Psoas muscle (tissue), 8 donors: Measurements from ENCODE around the gene TAMALIN. TPM values are rescaled to one million over a fixed set of nuclear protein-coding genes. Genes with fewer than 3 reads are reported as not detected.

Source experiments
- ATAC-seq, 4 donors: fragments of 200-7000 bp; cut with Tn5 transposase; one replicate each; pipeline ENCODE4 v1.9.1; 2020; ENCODE audit warnings: moderate library complexity in 3 of 4, mild to moderate bottlenecking in 2 of 4
- DNase-seq, 2 donors: peaks; one replicate each; pipeline ENCODE4 v3.0.0-alpha.2; 2020
- H3K27ac ChIP-seq: fragments of 200-600 bp; one replicate; pipeline ENCODE4 v1.8.0; 2022
- H3K27me3 ChIP-seq, 3 donors: fragments of 200-600 bp in 1 of 3; one replicate each; pipeline versions ENCODE4 v1.6.1 to v1.8.0; 2013 to 2022; ENCODE audit warnings: low read length in 2 of 3, mild to moderate bottlenecking in 2 of 3, moderate library complexity in 1 of 3; ENCODE audit not compliant: insufficient read depth in 3 of 3
- H3K36me3 ChIP-seq, 2 donors: fragments of 200-600 bp in 1 of 2; one replicate each; pipeline versions ENCODE4 v1.6.1 to v1.8.0; 2013 to 2022; ENCODE audit warnings: low read depth in 1 of 2, mild to moderate bottlenecking in 1 of 2, moderate library complexity in 1 of 2; ENCODE audit not compliant: insufficient read depth in 1 of 2
- H3K4me1 ChIP-seq: fragments of 200-600 bp; one replicate; pipeline ENCODE4 v1.8.0; 2022
- H3K4me3 ChIP-seq: fragments of 200-600 bp; one replicate; pipeline ENCODE4 v1.8.0; 2022; ENCODE audit warnings: mild to moderate bottlenecking
- H3K9me3 ChIP-seq: fragments of 200-600 bp; one replicate; pipeline ENCODE4 v1.8.0; 2022
- WGBS, 3 donors: extraction: QIAGEN DNeasy Blood & Tissue Kit; methylation state at CpG; one replicate each; pipeline versions ENCODE4 v1.1.6 to v1.1.7; 2013; 5-methylcytosine and 5-hydroxymethylcytosine counted together
- intact Hi-C, 2 donors: fragments of 100-400 bp; cut with DNase I; formaldehyde crosslinking; loops; one replicate each; pipeline versions ENCODE4 v1.11.0 to v1.14.2; 2022
- polyA plus RNA-seq, 3 donors: library from polyadenylated mRNA; stranded (reverse); fragments of 200-250 nt; gene quantifications; one replicate each; pipeline ENCODE4 v1.2.3, GENCODE V29; 2013
- total RNA-seq, 4 donors: library from RNA; stranded (reverse); fragmentation: NEBNext Ultra II Directional in 2 of 4; extraction: Animal tissue kit (Norgen Biotek cat#: 25700) in 2 of 4; gene quantifications; one replicate each; pipeline versions ENCODE4 v1.2.1 to v1.2.4, GENCODE V29; 2021 to 2023
- TF ChIP-seq, protein P1 (sequence below): fragments of 200-600 bp; IDR thresholded peaks from one replicate; pipeline ENCODE4 v1.8.0; 2022; ENCODE audit warnings: antibody characterized with exemption
- donor health status: healthy with polysubstance abuse.
- donor health status: DM: no; HTN: no; CAD: no; lungs with moderate emphysema.
- donor health status: Bipolar disorder and iron deficiency.
- donor health status: healthy.
- donor health status: DM: yes; HTN: yes; CAD: no.
- donor health status: DM: no; HTN: no; CAD: no.
- donor health status: DM: no; HTN: no; CAD: no.
- donor health status: DM: yes; HTN: yes; CAD: no.

The TAMALIN gene
- total and polyA plus RNA-seq, 7 donors = 5.5 to 12.8 (median 9.6) TPM

DNA sequence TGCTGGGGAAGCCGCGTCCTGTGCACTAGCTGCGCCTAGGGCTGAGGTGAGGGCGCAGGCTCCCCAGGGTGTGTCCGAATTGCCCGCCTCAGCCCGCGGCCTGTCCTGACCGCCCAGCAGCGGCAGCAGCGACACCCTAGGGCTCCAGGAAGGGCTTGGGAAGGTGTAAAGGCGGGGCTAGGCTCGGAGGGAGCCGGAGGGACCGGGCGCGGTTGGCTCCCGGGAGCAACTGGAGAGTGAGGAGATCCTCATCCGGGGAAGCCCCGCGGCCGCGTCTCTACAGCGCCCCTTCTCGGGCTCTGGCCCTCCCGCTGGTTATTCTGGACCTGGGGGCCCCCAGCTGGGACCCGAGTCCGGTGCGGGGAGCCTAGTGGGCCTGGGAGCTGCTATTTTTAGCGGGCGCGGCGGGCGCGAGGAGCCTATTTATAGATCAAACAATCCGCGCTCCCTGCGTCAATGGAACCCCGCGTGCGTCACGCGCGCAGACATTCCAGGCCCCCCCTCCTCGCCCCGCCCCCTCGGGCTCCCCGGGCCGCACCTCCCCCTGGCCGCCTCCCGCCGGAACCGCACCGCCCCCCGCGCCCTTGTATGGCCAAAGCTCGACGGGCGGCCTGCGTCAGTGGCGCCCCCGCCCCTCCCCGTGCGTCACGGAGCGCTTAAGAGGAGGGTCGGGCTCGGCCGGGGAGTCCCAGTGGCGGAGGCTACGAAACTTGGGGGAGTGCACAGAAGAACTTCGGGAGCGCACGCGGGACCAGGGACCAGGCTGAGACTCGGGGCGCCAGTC is 44.2 kb downstream of the TAMALIN start, which contains the start of gene NR4A1:
Gene NR4A1, plus strand, starts transcription at position 685 of the 784 bp plus-strand sequence. CDS start 2,887 bp downstream, outside the sequence.
- intact Hi-C loops = no loop called here
- Histone ChIP-seq H3K4me3 (peak within 1 kb of the TSS; percentile 72), H3K4me1 (peaks cover 44% of the 10 kb centered on the region), H3K27me3 (no peaks in the 10 kb centered on the region), H3K36me3 (peaks cover 4 to 19% of the 10 kb centered on the region in 2 donors), H3K9me3 (no peaks in the 10 kb centered on the region), H3K27ac (peak within 1 kb of the TSS; percentile 93)
- WGBS, 3 donors = 1 to 2% (median 1%) methylated on average over 55 to 77 of the region's 77 CpGs
- TF ChIP-seq, protein P1, sequence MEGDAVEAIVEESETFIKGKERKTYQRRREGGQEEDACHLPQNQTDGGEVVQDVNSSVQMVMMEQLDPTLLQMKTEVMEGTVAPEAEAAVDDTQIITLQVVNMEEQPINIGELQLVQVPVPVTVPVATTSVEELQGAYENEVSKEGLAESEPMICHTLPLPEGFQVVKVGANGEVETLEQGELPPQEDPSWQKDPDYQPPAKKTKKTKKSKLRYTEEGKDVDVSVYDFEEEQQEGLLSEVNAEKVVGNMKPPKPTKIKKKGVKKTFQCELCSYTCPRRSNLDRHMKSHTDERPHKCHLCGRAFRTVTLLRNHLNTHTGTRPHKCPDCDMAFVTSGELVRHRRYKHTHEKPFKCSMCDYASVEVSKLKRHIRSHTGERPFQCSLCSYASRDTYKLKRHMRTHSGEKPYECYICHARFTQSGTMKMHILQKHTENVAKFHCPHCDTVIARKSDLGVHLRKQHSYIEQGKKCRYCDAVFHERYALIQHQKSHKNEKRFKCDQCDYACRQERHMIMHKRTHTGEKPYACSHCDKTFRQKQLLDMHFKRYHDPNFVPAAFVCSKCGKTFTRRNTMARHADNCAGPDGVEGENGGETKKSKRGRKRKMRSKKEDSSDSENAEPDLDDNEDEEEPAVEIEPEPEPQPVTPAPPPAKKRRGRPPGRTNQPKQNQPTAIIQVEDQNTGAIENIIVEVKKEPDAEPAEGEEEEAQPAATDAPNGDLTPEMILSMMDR = no peak
- ATAC-seq (peak; percentile 86 to 89 (median 86)), DNase-seq (peak; percentile 99)

DNA sequence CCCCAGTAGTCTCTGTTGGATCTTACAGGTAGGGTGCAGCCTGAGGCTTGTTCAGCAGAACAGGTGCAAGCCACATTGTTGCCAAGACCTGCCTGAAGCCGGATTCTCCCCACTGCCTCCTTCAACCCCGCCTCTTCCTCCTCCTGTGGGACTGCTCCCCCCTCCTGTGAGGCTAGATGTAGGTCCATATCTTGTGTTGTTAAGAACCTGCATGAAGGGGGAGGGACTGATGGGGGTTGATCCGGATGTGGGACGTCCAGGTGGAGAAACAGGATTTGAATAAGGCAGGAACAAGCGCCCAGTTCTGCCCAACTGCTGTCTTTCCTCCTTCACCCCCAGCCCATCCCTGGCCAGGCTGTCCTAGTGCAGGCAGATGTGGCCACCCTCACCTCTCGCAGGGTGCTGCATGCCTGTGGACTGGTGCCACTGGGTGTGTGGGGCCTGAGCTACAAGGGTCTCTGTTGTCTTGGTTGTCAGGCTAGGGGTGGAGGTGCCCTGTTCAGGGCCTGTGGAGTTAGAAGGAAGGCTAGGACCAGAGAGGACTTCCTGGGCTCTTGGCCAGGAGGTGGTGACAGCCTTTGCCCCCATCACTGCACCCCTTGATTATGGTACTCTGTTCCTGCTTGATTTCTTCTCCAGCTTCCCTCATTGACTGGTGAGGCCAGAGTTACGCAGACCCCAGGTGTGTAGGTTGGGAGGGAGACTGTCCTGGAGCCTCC is 45.9 kb downstream of the TAMALIN start:
- no peak for DNase-seq
- H3K4me1 ChIP-seq = peaks cover 36% of the 10 kb centered on the region
- intact Hi-C loops = no loop called here
- 38 to 58% (median 43%) methylated on average over 7 of the region's 7 CpGs for WGBS, 3 donors
- no peaks in the 10 kb centered on the region for H3K27me3 ChIP-seq
- H3K27ac ChIP-seq = peak overlapping the region; percentile 93
- H3K9me3 ChIP-seq = no peaks in the 10 kb centered on the region
- TF ChIP-seq, protein P1 = no peak
- no peak for ATAC-seq
- peak overlapping the region; percentile 72 for H3K4me3 ChIP-seq
- H3K36me3 ChIP-seq = peaks cover 4 to 36% of the 10 kb centered on the region in 2 donors

DNA sequence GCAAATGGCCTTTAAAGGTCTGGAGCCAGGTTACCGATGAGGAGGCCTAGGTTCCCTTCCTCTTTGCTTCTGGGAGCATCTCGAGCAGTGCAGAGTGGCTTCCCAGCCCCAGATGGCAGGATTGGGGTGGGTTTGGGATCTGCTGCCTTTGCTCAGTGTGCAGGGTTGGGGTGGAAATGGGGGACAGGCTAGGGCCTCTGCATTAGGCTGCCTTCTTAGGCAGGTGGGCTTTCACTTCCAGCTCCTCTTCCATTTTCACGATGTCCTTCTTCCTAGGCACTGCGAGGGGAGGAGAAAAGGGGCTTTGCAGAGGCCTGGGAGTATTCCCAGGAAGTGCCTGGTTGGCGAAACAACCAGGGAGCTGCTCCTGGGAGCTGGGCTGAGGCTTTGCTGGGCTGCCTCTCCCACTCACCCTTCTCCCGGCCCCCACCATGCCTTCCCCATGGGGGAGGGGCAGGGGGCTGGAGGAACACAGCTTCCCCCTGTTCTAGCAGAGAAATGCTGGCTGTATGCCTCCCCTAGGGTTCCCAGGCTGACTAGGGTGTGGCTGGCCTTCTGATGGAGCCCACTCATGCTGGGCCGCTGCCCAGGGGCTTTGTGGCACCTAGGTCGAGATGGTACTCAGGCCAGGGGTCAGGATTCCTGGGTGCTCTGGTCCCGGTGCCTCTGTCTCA is 46.9 kb downstream of the TAMALIN start:
- DNase-seq = peak in 1 of 2 donors; percentile 31
- 57 to 68% (median 67%) methylated on average over 9 of the region's 9 CpGs for WGBS, 3 donors
- Histone ChIP-seq H3K9me3 (no peaks in the 10 kb centered on the region), H3K36me3 (peaks cover 4 to 46% of the 10 kb centered on the region in 2 donors), H3K27me3 (no peaks in the 10 kb centered on the region), H3K4me3 (peak overlapping the region; percentile 72), H3K27ac (peak overlapping the region; percentile 93), H3K4me1 (peaks cover 33% of the 10 kb centered on the region)
- intact Hi-C loops = no loop called here
- ATAC-seq = no peak
- TF ChIP-seq, protein P1 = no peak

DNA sequence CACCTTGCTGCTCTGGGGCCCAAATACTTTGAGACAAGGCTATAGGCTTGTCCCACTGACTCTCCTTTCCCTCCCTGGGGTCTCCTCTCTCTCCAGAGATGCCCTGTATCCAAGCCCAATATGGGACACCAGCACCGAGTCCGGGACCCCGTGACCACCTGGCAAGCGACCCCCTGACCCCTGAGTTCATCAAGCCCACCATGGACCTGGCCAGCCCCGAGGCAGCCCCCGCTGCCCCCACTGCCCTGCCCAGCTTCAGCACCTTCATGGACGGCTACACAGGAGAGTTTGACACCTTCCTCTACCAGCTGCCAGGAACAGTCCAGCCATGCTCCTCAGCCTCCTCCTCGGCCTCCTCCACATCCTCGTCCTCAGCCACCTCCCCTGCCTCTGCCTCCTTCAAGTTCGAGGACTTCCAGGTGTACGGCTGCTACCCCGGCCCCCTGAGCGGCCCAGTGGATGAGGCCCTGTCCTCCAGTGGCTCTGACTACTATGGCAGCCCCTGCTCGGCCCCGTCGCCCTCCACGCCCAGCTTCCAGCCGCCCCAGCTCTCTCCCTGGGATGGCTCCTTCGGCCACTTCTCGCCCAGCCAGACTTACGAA is 47.6 kb downstream of the TAMALIN start:
- Histone ChIP-seq H3K36me3 (peaks cover 4 to 53% of the 10 kb centered on the region in 2 donors), H3K4me1 (peaks cover 26% of the 10 kb centered on the region), H3K4me3 (no peak overlapping the region), H3K27ac (peak overlapping the region; percentile 93), H3K9me3 (no peaks in the 10 kb centered on the region), H3K27me3 (no peaks in the 10 kb centered on the region)
- ATAC-seq (no peak), DNase-seq (no peak)
- intact Hi-C loops = no loop called here
- TF ChIP-seq, protein P1 = no peak
- 75 to 87% (median 75%) methylated on average over 21 of the region's 21 CpGs for WGBS, 3 donors
